Tibial nerve (tissue), 4 donors: Measurements from ENCODE around the gene ALG2.

Source experiments
- CTCF ChIP-seq, 5 experiments: fragments of 200-600 bp in 3 of 5; fragments of 450-650 bp in 2 of 5; sonication (generic) in 3 of 5; IDR thresholded peaks; one replicate each; pipeline ENCODE4 v1.5.1; 2016 to 2019; ENCODE audit warnings: antibody characterized with exemption in 5 of 5, mild to moderate bottlenecking in 3 of 5, moderate library complexity in 2 of 5
- EP300 ChIP-seq, 2 donors: sonication (generic); formaldehyde crosslinking; IDR thresholded peaks; one replicate each; pipeline ENCODE4 v1.6.1; 2017; ENCODE audit warnings: antibody characterized with exemption in 2 of 2, mild to moderate bottlenecking in 1 of 2
- POLR2A ChIP-seq, 2 donors: fragments of 450-650 bp; IDR thresholded peaks; one replicate each; pipeline ENCODE4 v1.6.1; 2017; ENCODE audit warnings: antibody characterized with exemption in 2 of 2, mild to moderate bottlenecking in 2 of 2, moderate library complexity in 2 of 2

GRCh38 chr9:99226054-99226453 lies 4.3 kb upstream of the ALG2 start:
- no peak for TF ChIP-seq POLR2A (IDR thresholded peaks at IDR 0.05)
- TF ChIP-seq EP300 (IDR thresholded peaks at IDR 0.05): no peak
- no peak for TF ChIP-seq CTCF (IDR thresholded peaks at IDR 0.05)
